ENCODE data around the gene RFX2.

The RFX2 gene

DNA sequence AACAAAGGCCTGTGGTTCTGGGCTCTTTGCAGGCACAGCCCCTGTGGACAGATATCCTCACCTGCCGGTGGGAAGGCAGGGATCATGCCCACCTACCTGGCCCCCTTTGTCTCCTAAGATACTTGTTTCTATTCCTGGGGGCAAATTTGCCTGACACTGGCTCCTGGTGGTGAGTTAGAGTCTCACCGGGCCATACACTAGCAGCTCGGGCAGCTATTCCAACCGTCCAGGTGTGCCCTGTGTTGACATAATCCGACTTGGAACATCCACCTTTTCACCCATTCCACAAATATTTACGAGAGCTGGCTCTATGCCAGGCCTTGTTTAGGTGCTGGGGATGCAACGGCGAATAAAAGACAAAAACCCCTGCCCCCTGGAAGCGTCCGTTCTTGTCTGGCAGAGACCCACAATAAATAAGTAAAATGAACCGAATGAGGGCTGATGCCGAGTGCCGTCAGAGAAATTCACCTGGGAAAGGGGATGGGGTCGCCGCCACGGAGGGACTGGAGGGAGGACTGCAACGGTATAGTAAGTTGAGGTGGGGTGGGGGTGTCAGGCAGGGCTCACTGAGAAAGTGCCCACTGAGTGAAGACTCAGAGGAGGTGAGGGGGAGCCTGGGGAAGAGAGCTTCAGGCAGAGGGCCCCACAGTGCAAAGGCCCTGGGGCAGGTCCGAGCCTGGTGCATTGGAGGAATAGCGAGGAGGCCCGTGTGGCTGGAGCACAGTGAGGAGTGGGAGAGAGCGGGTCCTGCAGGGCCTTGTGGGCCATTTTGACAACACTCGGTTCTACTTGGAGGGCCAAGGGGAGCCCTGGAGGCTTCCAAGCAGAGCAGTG lies 89.1 kb downstream of the RFX2 start:
- DNase-seq: no peak
- no peak overlapping the region for H3K4me3 ChIP-seq (ENCODE audit: control insufficient read depth in 1 of 7, extremely low read depth in 1 of 7, insufficient read depth in 4 of 7, low read depth in 2 of 7, low read length in 6 of 7)
- H3K9me3 ChIP-seq (ENCODE audit: control extremely low read depth in 1 of 5, control insufficient read depth in 4 of 5, insufficient read depth in 2 of 5, low read depth in 1 of 5, low read length in 4 of 5): no peaks in the 10 kb centered on the region
- POLR2A ChIA-PET: no interaction called here
- H3K4me1 ChIP-seq (ENCODE audit: control extremely low read depth in 1 of 4, control insufficient read depth in 4 of 4, insufficient read depth in 4 of 4, low read length in 3 of 4): peaks cover 0 to 5% (median 4%) of the 10 kb centered on the region in 4 experiments
- peaks cover 0 to 10% (median 8%) of the 10 kb centered on the region in 4 experiments for H3K36me3 ChIP-seq (ENCODE audit: control insufficient read depth in 4 of 4, insufficient read depth in 4 of 4, low read length in 3 of 4)
- CTCF ChIA-PET: interaction anchor here (0.8 to 2.7 kb wide), 13 partner anchors 8 to 299 kb away, joined by 3 to 17 read pairs (median 5); no protein-coding TSS in a partner anchor
- H3K27me3 ChIP-seq (replicated peaks in 2 of 5; ENCODE audit: control insufficient read depth in 4 of 5, insufficient read depth in 5 of 5, low read length in 4 of 5): no peaks in the 10 kb centered on the region
- H3K27ac ChIP-seq (ENCODE audit: insufficient read depth in 1 of 2, low read depth in 1 of 2, low read length in 2 of 2, poor library complexity in 1 of 2, severe bottlenecking in 2 of 2): no peak overlapping the region
- 98% methylated on average over 17 of the region's 22 CpGs for WGBS (ENCODE audit: insufficient coverage)

DNA sequence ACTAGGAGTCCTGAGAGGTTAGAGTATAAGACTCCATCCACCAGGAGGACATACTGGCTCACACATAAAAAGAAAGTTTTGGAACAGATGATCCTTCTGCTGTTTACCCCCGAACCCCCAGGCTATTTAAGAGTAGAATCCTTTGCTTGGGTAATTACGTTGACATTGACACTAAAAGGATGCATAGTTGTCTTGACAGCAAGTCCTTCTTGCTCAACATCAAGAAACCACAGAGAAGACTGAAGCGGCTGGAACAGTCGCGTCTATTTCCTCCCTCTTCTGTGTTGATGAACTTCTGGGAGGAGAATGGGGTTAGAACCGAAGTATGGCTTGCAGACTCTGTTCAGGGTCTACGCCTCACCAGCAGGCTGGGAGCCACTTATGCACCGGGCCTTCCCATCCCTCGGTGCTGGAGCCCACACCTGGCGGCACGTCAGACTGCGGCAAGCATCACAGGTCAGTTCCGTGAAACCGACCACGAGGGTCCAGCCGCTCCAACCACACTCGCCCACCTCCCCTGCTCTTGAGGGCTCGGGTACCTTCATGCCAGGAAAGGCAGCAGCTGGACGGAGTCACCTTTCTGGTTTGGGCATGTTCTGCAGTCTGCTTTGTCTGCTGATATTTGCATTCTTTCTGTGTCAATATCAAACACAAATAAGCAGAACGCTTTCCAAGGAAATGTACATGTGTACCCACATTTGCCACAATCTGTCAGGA lies 90.0 kb downstream of the RFX2 start:
- ChIA-PET POLR2A (no interaction called here), CTCF (interaction anchor here (0.8 to 2.7 kb wide), 6 partner anchors 18 to 49 kb away, joined by 3 to 13 read pairs (median 4); no protein-coding TSS in a partner anchor)
- H3K27me3 ChIP-seq (replicated peaks in 2 of 5; ENCODE audit: control insufficient read depth in 4 of 5, insufficient read depth in 5 of 5, low read length in 4 of 5): no peaks in the 10 kb centered on the region
- H3K9me3 ChIP-seq (ENCODE audit: control extremely low read depth in 1 of 5, control insufficient read depth in 4 of 5, insufficient read depth in 2 of 5, low read depth in 1 of 5, low read length in 4 of 5): no peaks in the 10 kb centered on the region
- H3K4me3 ChIP-seq (ENCODE audit: control insufficient read depth in 1 of 7, extremely low read depth in 1 of 7, insufficient read depth in 4 of 7, low read depth in 2 of 7, low read length in 6 of 7): no peak overlapping the region
- peaks cover 0 to 7% (median 4%) of the 10 kb centered on the region in 4 experiments for H3K36me3 ChIP-seq (ENCODE audit: control insufficient read depth in 4 of 4, insufficient read depth in 4 of 4, low read length in 3 of 4)
- WGBS (ENCODE audit: insufficient coverage): 85% methylated on average over 20 of the region's 20 CpGs
- no peak overlapping the region for H3K27ac ChIP-seq (ENCODE audit: insufficient read depth in 1 of 2, low read depth in 1 of 2, low read length in 2 of 2, poor library complexity in 1 of 2, severe bottlenecking in 2 of 2)
- peaks cover 0 to 5% (median 4%) of the 10 kb centered on the region in 4 experiments for H3K4me1 ChIP-seq (ENCODE audit: control extremely low read depth in 1 of 4, control insufficient read depth in 4 of 4, insufficient read depth in 4 of 4, low read length in 3 of 4)
- peak in 2 of 3 donors; percentile 25 to 45 for DNase-seq

DNA sequence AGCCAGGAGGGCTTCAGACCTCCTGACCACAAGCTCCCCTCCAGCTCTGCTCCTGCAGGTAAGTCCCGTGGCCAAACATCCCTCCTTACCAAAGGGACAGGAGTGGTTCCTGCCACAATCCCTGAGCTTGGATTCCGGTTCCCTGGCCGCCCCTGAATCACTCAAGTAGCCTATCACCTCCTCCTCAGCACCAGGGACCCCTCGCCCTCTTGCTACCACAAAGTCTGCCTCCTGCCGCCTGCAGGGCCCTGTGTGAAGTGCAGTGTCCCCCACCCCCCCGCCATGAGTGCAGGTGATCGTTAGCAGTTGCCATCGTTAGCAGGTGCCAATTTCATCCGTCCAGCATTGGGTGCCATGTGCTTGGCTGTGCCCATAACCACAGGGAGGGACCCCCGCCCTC lies 91.5 kb downstream of the RFX2 start:
- Histone ChIP-seq H3K27me3 (replicated peaks in 2 of 5; ENCODE audit: control insufficient read depth in 4 of 5, insufficient read depth in 5 of 5, low read length in 4 of 5) (no peaks in the 10 kb centered on the region), H3K4me3 (ENCODE audit: control insufficient read depth in 1 of 7, extremely low read depth in 1 of 7, insufficient read depth in 4 of 7, low read depth in 2 of 7, low read length in 6 of 7) (no peak overlapping the region), H3K36me3 (ENCODE audit: control insufficient read depth in 4 of 4, insufficient read depth in 4 of 4, low read length in 3 of 4) (peaks cover 0 to 10% (median 1%) of the 10 kb centered on the region in 4 experiments), H3K27ac (ENCODE audit: insufficient read depth in 1 of 2, low read depth in 1 of 2, low read length in 2 of 2, poor library complexity in 1 of 2, severe bottlenecking in 2 of 2) (no peak overlapping the region), H3K9me3 (ENCODE audit: control extremely low read depth in 1 of 5, control insufficient read depth in 4 of 5, insufficient read depth in 2 of 5, low read depth in 1 of 5, low read length in 4 of 5) (no peaks in the 10 kb centered on the region), H3K4me1 (ENCODE audit: control extremely low read depth in 1 of 4, control insufficient read depth in 4 of 4, insufficient read depth in 4 of 4, low read length in 3 of 4) (peaks cover 0 to 5% (median 4%) of the 10 kb centered on the region in 4 experiments)
- DNase-seq: peak in 2 of 3 donors; percentile 18 to 26
- 85% methylated on average over 10 of the region's 10 CpGs for WGBS (ENCODE audit: insufficient coverage)
- CTCF ChIA-PET: interaction anchor here (2.4 to 3.1 kb wide), 3 partner anchors 29 to 51 kb away, joined by 8 to 12 read pairs (median 8); no protein-coding TSS in a partner anchor
- POLR2A ChIA-PET: no interaction called here

DNA sequence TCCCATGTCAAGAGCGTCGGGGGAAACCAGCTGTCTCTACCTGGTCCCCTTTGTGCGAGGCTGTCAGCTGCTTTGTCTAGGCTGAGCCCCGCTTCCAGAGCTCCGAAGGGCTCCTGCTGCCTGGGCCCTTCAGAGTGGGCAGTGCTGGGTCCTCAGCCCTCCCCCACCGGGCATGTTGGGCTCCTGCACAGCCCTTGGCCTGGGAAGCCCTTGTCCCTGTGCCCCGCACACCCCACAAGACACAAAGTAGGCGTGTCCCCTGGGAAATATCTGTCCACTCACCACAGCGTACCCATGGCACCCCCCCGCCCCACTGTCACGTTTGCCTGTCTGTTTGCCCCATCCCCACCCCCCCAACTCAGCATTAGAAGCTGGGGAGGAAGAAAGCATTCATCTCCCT lies 92.7 kb downstream of the RFX2 start:
- H3K27ac ChIP-seq (ENCODE audit: insufficient read depth in 1 of 2, low read depth in 1 of 2, low read length in 2 of 2, poor library complexity in 1 of 2, severe bottlenecking in 2 of 2): no peak overlapping the region

DNA sequence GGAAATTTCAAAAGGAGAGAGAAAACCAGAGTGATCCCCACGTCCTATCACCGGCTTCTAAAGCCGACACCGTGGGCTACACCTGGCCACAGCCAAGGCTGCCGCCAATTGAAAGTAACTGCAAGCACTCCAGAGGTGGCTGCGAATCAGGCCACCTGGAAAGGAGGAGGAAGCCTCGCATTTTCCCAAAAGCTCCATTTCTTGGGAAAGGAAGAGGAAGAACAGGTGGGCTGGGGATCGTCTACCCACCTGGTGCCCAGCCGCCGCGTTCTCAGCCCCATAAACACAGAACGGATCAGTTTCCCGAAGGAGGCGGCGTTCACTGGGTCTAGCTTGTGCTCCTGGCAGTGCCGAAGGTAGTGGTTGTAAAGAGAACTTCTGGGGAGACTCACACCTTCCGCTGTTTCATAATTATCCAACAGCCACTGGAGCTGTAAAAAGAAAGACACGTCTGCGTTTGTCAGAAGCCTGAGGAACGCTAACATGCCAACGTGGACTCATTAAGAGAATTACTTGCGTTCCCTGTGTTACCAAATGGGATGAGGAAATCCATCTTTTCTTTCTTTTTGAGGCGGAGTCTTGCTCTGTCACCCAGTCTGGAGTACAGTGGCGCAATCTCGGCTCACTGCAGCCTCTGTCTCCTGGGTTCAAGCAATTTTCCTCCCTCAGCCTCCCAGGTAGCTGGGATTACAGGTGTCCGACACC lies 94.3 kb downstream of the RFX2 start:
- Histone ChIP-seq H3K4me3 (ENCODE audit: control insufficient read depth in 1 of 7, extremely low read depth in 1 of 7, insufficient read depth in 4 of 7, low read depth in 2 of 7, low read length in 6 of 7) (no peak overlapping the region), H3K27ac (ENCODE audit: insufficient read depth in 1 of 2, low read depth in 1 of 2, low read length in 2 of 2, poor library complexity in 1 of 2, severe bottlenecking in 2 of 2) (no peak overlapping the region), H3K4me1 (ENCODE audit: control extremely low read depth in 1 of 4, control insufficient read depth in 4 of 4, insufficient read depth in 4 of 4, low read length in 3 of 4) (peaks cover 0 to 4% (median 0%) of the 10 kb centered on the region in 4 experiments), H3K27me3 (replicated peaks in 2 of 5; ENCODE audit: control insufficient read depth in 4 of 5, insufficient read depth in 5 of 5, low read length in 4 of 5) (no peaks in the 10 kb centered on the region), H3K9me3 (ENCODE audit: control extremely low read depth in 1 of 5, control insufficient read depth in 4 of 5, insufficient read depth in 2 of 5, low read depth in 1 of 5, low read length in 4 of 5) (no peaks in the 10 kb centered on the region), H3K36me3 (ENCODE audit: control insufficient read depth in 4 of 4, insufficient read depth in 4 of 4, low read length in 3 of 4) (peaks cover 0 to 19% (median 8%) of the 10 kb centered on the region in 4 experiments)
- 96% methylated on average over 22 of the region's 26 CpGs for WGBS (ENCODE audit: insufficient coverage)
- no peak for DNase-seq
- ChIA-PET CTCF (interaction anchor here (1.9 to 3.1 kb wide), 2 partner anchors 10 to 27 kb away, joined by 5 to 12 read pairs; no protein-coding TSS in a partner anchor), POLR2A (no interaction called here)

More for the DNA sequence above, 92.7 kb downstream of the RFX2 start:
- Histone ChIP-seq H3K4me3 (ENCODE audit: control insufficient read depth in 1 of 7, extremely low read depth in 1 of 7, insufficient read depth in 4 of 7, low read depth in 2 of 7, low read length in 6 of 7) (no peak overlapping the region), H3K9me3 (ENCODE audit: control extremely low read depth in 1 of 5, control insufficient read depth in 4 of 5, insufficient read depth in 2 of 5, low read depth in 1 of 5, low read length in 4 of 5) (no peaks in the 10 kb centered on the region), H3K27me3 (replicated peaks in 2 of 5; ENCODE audit: control insufficient read depth in 4 of 5, insufficient read depth in 5 of 5, low read length in 4 of 5) (no peaks in the 10 kb centered on the region), H3K4me1 (ENCODE audit: control extremely low read depth in 1 of 4, control insufficient read depth in 4 of 4, insufficient read depth in 4 of 4, low read length in 3 of 4) (peaks cover 0 to 4% (median 3%) of the 10 kb centered on the region in 4 experiments), H3K36me3 (ENCODE audit: control insufficient read depth in 4 of 4, insufficient read depth in 4 of 4, low read length in 3 of 4) (peaks cover 0 to 10% (median 3%) of the 10 kb centered on the region in 4 experiments)
- DNase-seq: no peak
- CTCF ChIA-PET: interaction anchor here (2.4 to 3.1 kb wide), 3 partner anchors 28 to 50 kb away, joined by 8 to 12 read pairs (median 8); no protein-coding TSS in a partner anchor
- POLR2A ChIA-PET: no interaction called here
- WGBS (ENCODE audit: insufficient coverage): 97% methylated on average over 6 of the region's 11 CpGs

DNA sequence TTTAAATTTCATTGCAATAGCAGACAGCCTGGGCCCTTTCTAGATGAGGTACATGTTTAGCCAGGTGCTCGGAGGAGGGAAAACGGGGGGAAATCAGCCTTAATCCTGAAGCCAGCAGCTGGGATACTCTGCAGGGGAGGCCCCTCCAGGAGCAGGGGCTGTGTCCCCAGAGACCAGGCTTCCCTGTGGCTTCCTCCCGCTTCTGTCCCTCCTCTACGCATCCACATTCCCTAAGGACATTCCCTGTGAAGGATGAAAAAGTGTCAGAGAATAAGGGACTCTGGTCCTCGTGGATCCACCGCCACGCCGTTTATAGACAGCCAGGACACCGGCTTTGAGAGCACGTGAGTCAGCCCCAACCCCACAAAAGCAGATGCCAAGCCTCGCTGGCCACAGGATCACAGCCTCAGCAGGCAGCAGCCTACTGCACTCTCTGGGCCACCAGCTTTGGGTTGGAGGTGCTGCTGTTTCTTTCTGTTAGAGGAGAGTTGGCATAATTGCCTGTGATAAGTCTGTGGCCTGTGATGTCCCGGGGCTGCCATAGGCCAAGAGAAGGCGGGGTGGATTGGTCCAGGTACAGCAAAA lies 95.7 kb downstream of the RFX2 start:
- WGBS (ENCODE audit: insufficient coverage): 92% methylated on average over 10 of the region's 13 CpGs
- POLR2A ChIA-PET: no interaction called here
- Histone ChIP-seq H3K36me3 (ENCODE audit: control insufficient read depth in 4 of 4, insufficient read depth in 4 of 4, low read length in 3 of 4) (peaks cover 0 to 22% (median 10%) of the 10 kb centered on the region in 4 experiments), H3K27me3 (replicated peaks in 2 of 5; ENCODE audit: control insufficient read depth in 4 of 5, insufficient read depth in 5 of 5, low read length in 4 of 5) (no peaks in the 10 kb centered on the region), H3K9me3 (ENCODE audit: control extremely low read depth in 1 of 5, control insufficient read depth in 4 of 5, insufficient read depth in 2 of 5, low read depth in 1 of 5, low read length in 4 of 5) (no peaks in the 10 kb centered on the region), H3K4me1 (ENCODE audit: control extremely low read depth in 1 of 4, control insufficient read depth in 4 of 4, insufficient read depth in 4 of 4, low read length in 3 of 4) (no peaks in the 10 kb centered on the region), H3K4me3 (ENCODE audit: control insufficient read depth in 1 of 7, extremely low read depth in 1 of 7, insufficient read depth in 4 of 7, low read depth in 2 of 7, low read length in 6 of 7) (no peak overlapping the region), H3K27ac (ENCODE audit: insufficient read depth in 1 of 2, low read depth in 1 of 2, low read length in 2 of 2, poor library complexity in 1 of 2, severe bottlenecking in 2 of 2) (no peak overlapping the region)
- CTCF ChIA-PET: interaction anchor here (1.9 to 2.3 kb wide), 2 partner anchors 8 kb away, joined by 5 to 13 read pairs; no protein-coding TSS in a partner anchor
- DNase-seq: no peak
